NB4 (cell line): Measurements from ENCODE around the gene RBM18.

Experiments
- DNase-seq: peaks from one replicate; pipeline ENCODE4 v3.0.0; 2010; ENCODE audit warnings: low read depth
- H3K4me3 ChIP-seq: one replicate; pipeline ENCODE4 v1.5.1; 2011; ENCODE audit warnings: mild to moderate bottlenecking, low read depth, low read length, moderate library complexity
- CTCF ChIP-seq: IDR thresholded peaks from one replicate; pipeline ENCODE4 v1.5.1; 2012; ENCODE audit warnings: low read depth, low read length
- MAX ChIP-seq: IDR thresholded peaks from 2 replicates; pipeline ENCODE4 v1.6.1; 2011; ENCODE audit warnings: low read depth, low read length
- MYC ChIP-seq: IDR thresholded peaks from 2 replicates; pipeline ENCODE4 v1.6.1; 2011; ENCODE audit warnings: low read depth, low read length
- POLR2A ChIP-seq: IDR thresholded peaks from 2 replicates; pipeline ENCODE4 v1.6.1; 2011; ENCODE audit warnings: mild to moderate bottlenecking; ENCODE audit not compliant: insufficient read length; ENCODE audit errors: extremely low read depth

RBM18 gene

GRCh38 chr9:122258886-122259415, 5.7 kb downstream of the RBM18 start:
- no peak overlapping the region for H3K4me3 ChIP-seq

GRCh38 chr9:122256206-122256605, 8.4 kb downstream of the RBM18 start:
- TF ChIP-seq MYC (no peak), MAX (no peak), CTCF (no peak), POLR2A (no peak)
- no peak overlapping the region for H3K4me3 ChIP-seq
- DNase-seq = no peak

More at GRCh38 chr9:122258886-122259415, 5.7 kb downstream of the RBM18 start:
- no peak for DNase-seq
- TF ChIP-seq MAX (no peak), CTCF (no peak), MYC (no peak)

- no peak overlapping the region for H3K4me3 ChIP-seq
- TF ChIP-seq POLR2A (no peak), CTCF (no peak), MYC (no peak), MAX (no peak)
- no peak for DNase-seq
These were observed 9.9 kb downstream of the RBM18 start for GRCh38 chr9:122254761-122255160.

- no peak overlapping the region for H3K4me3 ChIP-seq
- TF ChIP-seq MYC (no peak), CTCF (no peak), POLR2A (no peak)
- no peak for DNase-seq
These were observed 11.8 kb downstream of the RBM18 start for GRCh38 chr9:122252796-122253195.

- TF ChIP-seq MYC = no peak
- TF ChIP-seq POLR2A = no peak
- TF ChIP-seq MAX = no peak
- no peak for TF ChIP-seq CTCF
- no peak for DNase-seq
- H3K4me3 ChIP-seq = no peak overlapping the region
These were observed 13.3 kb downstream of the RBM18 start for GRCh38 chr9:122251351-122251750.

- H3K4me3 ChIP-seq = no peak overlapping the region
- no peak for TF ChIP-seq MYC
- TF ChIP-seq MAX = no peak
- TF ChIP-seq POLR2A = no peak
- TF ChIP-seq CTCF = no peak
- DNase-seq = no peak
These were observed 16.2 kb downstream of the RBM18 start for GRCh38 chr9:122248448-122248865.
